Natural killer cell (primary cell): ENCODE results near the gene ADAMTS17. TPM values are rescaled to one million over a fixed set of nuclear protein-coding genes. Genes with fewer than 3 reads are reported as not detected.

Experiments
- ATAC-seq, 3 donors: fragments of 150-1000 bp in 2 of 3; fragments of 200-7000 bp in 1 of 3; cut with Tn5 transposase; 1 replicate in 1 of 3; 2 replicates in 2 of 3; pipeline ENCODE4 v1.10.0; 2021; ENCODE audit warnings: mild to moderate bottlenecking in 2 of 3, moderate library complexity in 2 of 3
- DNase-seq, 2 donors: peaks; one replicate each; pipeline versions ENCODE4 v3.0.0 to v3.0.0-alpha.2; 2013 to 2021; ENCODE audit warnings: mixed read lengths in 1 of 2
- H3K27ac ChIP-seq: one replicate; pipeline ENCODE4 v1.5.1; 2013; ENCODE audit warnings: mild to moderate bottlenecking, low read length
- H3K27me3 ChIP-seq: one replicate; pipeline ENCODE4 v1.6.1; 2013; ENCODE audit warnings: low read length; ENCODE audit not compliant: control insufficient read depth, insufficient read depth
- H3K36me3 ChIP-seq: one replicate; pipeline ENCODE4 v1.6.1; 2013; ENCODE audit warnings: low read length; ENCODE audit not compliant: control insufficient read depth, insufficient read depth
- H3K4me1 ChIP-seq: one replicate; pipeline ENCODE4 v1.6.1; 2013; ENCODE audit warnings: low read length; ENCODE audit not compliant: control insufficient read depth, insufficient read depth
- H3K4me3 ChIP-seq: one replicate; pipeline ENCODE4 v1.5.1; 2013; ENCODE audit warnings: low read length
- H3K9me3 ChIP-seq: one replicate; pipeline ENCODE4 v1.6.1; 2013; ENCODE audit warnings: low read length; ENCODE audit not compliant: control insufficient read depth, insufficient read depth
- H3K27ac Mint-ChIP-seq, 2 donors: one replicate each; pipeline ENCODE4 v1.8.0; 2022; ENCODE audit warnings: mild to moderate bottlenecking in 2 of 2, mixed read lengths in 2 of 2, moderate library complexity in 1 of 2
- H3K27me3 Mint-ChIP-seq, 2 donors: one replicate each; pipeline ENCODE4 v1.8.0; 2022; ENCODE audit warnings: low read depth in 2 of 2, mixed read lengths in 2 of 2
- H3K36me3 Mint-ChIP-seq: one replicate; pipeline ENCODE4 v1.8.0; 2022; ENCODE audit warnings: mixed read lengths
- H3K4me1 Mint-ChIP-seq, 2 donors: one replicate each; pipeline ENCODE4 v1.8.0; 2022; ENCODE audit warnings: mixed read lengths in 2 of 2
- H3K4me3 Mint-ChIP-seq: one replicate; pipeline ENCODE4 v1.8.0; 2022; ENCODE audit warnings: mild to moderate bottlenecking, moderate library complexity, mixed read lengths
- H3K9me3 Mint-ChIP-seq, 2 donors: one replicate each; pipeline ENCODE4 v1.8.0; 2022; ENCODE audit warnings: mixed read lengths in 2 of 2
- CTCF ChIP-seq: fragments of 200-600 bp; IDR thresholded peaks from one replicate; pipeline ENCODE4 v1.8.0; 2022; ENCODE audit warnings: antibody characterized with exemption
- WGBS: methylation state at CpG from one replicate; pipeline ENCODE4 v1.1.7; 2013; ENCODE audit warnings: missing lambda C conversion rate; ENCODE audit not compliant: insufficient coverage; 5-methylcytosine and 5-hydroxymethylcytosine counted together
- intact Hi-C: fragments of 100-400 bp; cut with micrococcal nuclease; formaldehyde crosslinking; loops from one replicate; pipeline ENCODE4 v1.14.2; 2022
- total RNA-seq, 4 donors: library from RNA; stranded (reverse); fragments of 120-200 nt in 1 of 4; gene quantifications; one replicate each; pipeline versions ENCODE4 v1.2.3 to v1.2.4, GENCODE V29; 2013 to 2022

ADAMTS17 gene
- total RNA-seq, 3 donors from 2014 or later (not counting 1 experiment from before 2014, with no cell fraction given) = 4.8 to 9.5 (median 5.3) TPM

GRCh38 chr15:100230784-100231183 lies 111.0 kb downstream of the ADAMTS17 start:
- peaks cover 16% of the 10 kb centered on the region in 2 donors for H3K4me1 Mint-ChIP-seq
- H3K9me3 Mint-ChIP-seq = no peaks in the 10 kb centered on the region
- no peak overlapping the region for H3K4me3 Mint-ChIP-seq
- Histone ChIP-seq H3K4me3 (no peak overlapping the region), H3K9me3 (no peaks in the 10 kb centered on the region), H3K36me3 (no peaks in the 10 kb centered on the region), H3K27me3 (no peaks in the 10 kb centered on the region), H3K4me1 (peaks cover 20% of the 10 kb centered on the region), H3K27ac (no peak overlapping the region)
- H3K36me3 Mint-ChIP-seq = no peaks in the 10 kb centered on the region
- peaks cover 10 to 12% of the 10 kb centered on the region in 2 donors for H3K27me3 Mint-ChIP-seq
- no peak for TF ChIP-seq CTCF
- no peak overlapping the region for H3K27ac Mint-ChIP-seq
- no peak for DNase-seq
- intact Hi-C loops = no loop called here
- WGBS = 89% methylated on average over 4 of the region's 4 CpGs
- ATAC-seq = no peak

DNA sequence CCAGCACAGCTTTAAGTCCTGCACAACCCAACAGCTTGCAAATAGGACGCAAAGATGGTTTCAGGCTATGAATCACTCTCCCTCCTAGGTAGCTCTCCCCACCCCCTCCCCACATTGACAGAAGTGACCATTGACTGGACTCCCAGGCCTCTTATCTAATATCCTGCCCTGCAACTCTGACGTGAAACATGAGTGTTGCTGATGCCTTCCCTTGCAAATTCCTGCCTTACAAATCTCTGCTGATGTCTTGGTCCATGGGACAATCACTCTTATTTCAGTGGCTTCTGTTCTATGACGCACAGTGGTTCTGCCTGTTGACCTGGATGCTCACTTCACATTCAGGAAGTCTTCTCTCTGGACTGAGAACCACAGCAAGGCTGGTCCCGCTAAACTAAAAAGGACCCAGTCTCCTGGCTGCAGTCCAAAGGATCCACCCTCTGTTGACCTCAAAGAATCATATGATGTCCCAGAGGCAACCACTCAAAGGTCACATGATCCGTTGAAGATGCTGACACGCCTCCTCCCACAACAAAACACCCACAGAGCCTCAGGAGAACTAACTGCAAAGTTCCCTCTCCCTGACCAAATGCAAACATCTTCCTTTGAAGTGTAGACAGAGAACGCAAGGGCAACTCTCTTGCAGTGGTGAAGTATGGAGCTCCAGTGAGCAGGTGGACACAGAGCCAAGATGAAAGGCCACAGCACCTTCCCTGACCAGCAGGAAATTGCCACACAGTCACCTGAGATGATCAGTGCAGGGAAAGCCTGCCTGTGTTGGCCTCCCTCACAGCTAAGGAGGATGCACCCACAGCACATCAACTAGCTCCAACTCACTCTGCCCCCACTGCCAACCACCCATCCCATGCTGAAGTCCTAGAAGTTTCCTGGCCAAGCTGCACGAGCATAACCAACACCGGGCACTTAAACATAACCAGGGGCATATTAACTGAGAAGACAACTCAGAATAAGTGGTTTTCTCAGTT lies 112.3 kb downstream of the ADAMTS17 start:
- peak in 2 of 3 donors; percentile 64 to 76 for ATAC-seq
- DNase-seq = peak in 1 of 2 donors; percentile 73
- Histone ChIP-seq H3K4me3 (no peak overlapping the region), H3K9me3 (no peaks in the 10 kb centered on the region), H3K4me1 (peaks cover 20% of the 10 kb centered on the region), H3K36me3 (no peaks in the 10 kb centered on the region), H3K27me3 (no peaks in the 10 kb centered on the region), H3K27ac (no peak overlapping the region)
- peak overlapping the region; percentile 51 for H3K4me3 Mint-ChIP-seq
- peaks cover 16% of the 10 kb centered on the region in 2 donors for H3K4me1 Mint-ChIP-seq
- H3K27ac Mint-ChIP-seq = peak overlapping the region in 1 of 2 donors; percentile 69
- TF ChIP-seq CTCF = no peak
- 47% methylated on average over 9 of the region's 9 CpGs for WGBS
- no peaks in the 10 kb centered on the region for H3K36me3 Mint-ChIP-seq
- no peaks in the 10 kb centered on the region for H3K9me3 Mint-ChIP-seq
- peaks cover 7 to 10% of the 10 kb centered on the region in 2 donors for H3K27me3 Mint-ChIP-seq
- intact Hi-C loops = no loop called here

DNA sequence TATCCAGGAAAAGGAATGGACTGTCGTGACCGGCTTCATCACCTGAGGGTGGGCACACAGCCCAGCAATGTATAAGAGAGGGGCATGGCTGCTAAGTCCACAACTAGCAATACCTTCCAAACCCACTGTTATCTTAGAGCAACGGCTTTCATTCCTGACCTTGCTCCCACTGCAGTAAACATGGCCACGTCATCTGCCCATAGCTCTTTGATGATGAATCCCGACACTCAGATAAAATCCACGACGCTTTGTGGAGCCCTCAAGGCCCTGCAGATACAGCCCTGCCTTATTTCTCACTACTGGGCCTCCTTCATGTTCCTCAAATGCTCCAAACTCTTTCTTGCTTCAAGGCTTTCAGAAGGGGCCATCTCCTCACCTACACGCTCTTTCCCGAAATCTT lies 114.0 kb downstream of the ADAMTS17 start:
- 95% methylated on average over 9 of the region's 9 CpGs for WGBS
- Histone ChIP-seq H3K27me3 (no peaks in the 10 kb centered on the region), H3K9me3 (no peaks in the 10 kb centered on the region), H3K4me3 (no peak overlapping the region), H3K36me3 (no peaks in the 10 kb centered on the region), H3K4me1 (peaks cover 20% of the 10 kb centered on the region), H3K27ac (no peak overlapping the region)
- Mint-ChIP-seq H3K27me3 (no peaks in the 10 kb centered on the region), H3K27ac (no peak overlapping the region), H3K4me1 (peaks cover 16% of the 10 kb centered on the region in 2 donors), H3K4me3 (no peak overlapping the region), H3K36me3 (no peaks in the 10 kb centered on the region), H3K9me3 (no peaks in the 10 kb centered on the region)
- ATAC-seq (no peak), DNase-seq (no peak)
- intact Hi-C loops = no loop called here
- TF ChIP-seq CTCF = no peak
